ENCODE measurements around the gene RANBP9.

DNA sequence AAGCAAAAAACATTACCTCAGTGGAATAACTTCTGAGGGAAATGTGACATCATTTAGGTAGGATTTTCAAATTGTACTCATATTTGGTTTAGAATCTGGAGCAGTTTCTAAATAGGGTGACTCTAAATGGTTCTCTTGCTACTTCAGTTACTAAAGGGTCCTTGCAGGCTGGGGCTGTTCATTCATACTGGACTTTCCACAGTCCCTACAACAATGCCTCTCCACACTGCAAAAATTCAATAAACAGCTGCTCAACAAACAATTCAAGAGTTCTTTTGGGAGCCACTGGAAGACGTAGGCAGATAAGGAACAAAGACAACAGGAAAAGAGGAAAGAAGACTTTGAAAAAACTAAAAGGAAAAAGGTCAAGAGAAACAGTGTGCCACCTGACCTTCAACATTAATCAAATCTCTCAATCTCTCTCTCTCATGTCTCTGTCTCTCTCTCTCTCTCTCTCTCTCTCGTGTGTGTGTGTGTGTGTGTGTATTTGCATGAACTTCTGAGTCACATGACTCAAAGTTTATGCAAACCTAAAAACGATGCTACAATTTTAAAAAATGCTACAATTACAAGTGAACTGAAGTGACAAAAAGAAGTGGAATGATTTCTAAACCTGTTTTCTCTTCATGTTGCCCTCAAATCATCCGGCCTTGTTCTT, 82.0 kb downstream of the RANBP9 start:
- no peak for TF ChIP-seq EZH2 (IDR thresholded peaks at IDR 0.05; ENCODE audit: borderline replicate concordance, low read depth, low read length, poor library complexity, severe bottlenecking)
- TF ChIP-seq, protein P1, sequence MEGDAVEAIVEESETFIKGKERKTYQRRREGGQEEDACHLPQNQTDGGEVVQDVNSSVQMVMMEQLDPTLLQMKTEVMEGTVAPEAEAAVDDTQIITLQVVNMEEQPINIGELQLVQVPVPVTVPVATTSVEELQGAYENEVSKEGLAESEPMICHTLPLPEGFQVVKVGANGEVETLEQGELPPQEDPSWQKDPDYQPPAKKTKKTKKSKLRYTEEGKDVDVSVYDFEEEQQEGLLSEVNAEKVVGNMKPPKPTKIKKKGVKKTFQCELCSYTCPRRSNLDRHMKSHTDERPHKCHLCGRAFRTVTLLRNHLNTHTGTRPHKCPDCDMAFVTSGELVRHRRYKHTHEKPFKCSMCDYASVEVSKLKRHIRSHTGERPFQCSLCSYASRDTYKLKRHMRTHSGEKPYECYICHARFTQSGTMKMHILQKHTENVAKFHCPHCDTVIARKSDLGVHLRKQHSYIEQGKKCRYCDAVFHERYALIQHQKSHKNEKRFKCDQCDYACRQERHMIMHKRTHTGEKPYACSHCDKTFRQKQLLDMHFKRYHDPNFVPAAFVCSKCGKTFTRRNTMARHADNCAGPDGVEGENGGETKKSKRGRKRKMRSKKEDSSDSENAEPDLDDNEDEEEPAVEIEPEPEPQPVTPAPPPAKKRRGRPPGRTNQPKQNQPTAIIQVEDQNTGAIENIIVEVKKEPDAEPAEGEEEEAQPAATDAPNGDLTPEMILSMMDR (conservative IDR thresholded peaks at IDR 0.05; ENCODE audit: low read depth, low read length), result no peak
